Eye (tissue), 1 donor: ENCODE results near the gene MRNIP.
"Not testable (repeated sequence)": the region's sequence is repeated elsewhere in the genome, so short reads cannot be mapped to it uniquely, and the experiment has no call there.

Experiments
- DNase-seq: peaks from one replicate; pipeline ENCODE4 v3.0.0-alpha.2; 2015

Gene MRNIP

DNA sequence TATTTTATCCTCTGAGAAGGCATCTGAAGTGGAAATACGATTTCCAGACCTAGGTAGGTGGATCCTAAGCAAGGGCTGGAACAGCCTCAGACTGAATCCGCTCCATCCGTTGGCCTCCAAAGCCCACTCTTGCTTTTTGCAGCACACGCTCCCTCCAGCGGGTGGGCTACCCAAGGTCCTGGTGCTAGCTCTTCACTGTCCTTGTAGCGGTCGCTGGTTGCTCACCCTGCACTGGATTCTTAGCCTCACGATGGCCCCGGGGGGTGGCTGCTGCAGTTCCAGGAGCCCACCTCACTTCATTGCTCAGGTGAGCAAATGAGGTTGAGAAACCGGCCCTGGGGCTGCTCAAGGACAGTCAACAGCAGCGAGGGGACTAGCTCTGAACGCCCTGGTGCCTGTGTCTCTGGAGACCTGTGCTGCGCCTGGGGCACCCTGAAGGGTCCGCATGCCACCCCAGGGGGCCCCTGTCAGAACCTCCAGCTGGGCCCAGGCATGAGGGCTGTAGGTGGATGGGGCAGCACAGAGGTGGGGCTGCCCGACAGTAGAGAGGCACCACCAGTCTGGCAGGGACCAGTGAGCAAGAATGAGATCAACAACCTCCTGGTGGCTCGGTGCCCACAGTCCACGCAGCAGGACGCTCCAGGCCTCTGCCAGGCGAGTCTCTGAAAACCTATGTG is 56.3 kb downstream of the MRNIP start:
- no peak for DNase-seq

DNA sequence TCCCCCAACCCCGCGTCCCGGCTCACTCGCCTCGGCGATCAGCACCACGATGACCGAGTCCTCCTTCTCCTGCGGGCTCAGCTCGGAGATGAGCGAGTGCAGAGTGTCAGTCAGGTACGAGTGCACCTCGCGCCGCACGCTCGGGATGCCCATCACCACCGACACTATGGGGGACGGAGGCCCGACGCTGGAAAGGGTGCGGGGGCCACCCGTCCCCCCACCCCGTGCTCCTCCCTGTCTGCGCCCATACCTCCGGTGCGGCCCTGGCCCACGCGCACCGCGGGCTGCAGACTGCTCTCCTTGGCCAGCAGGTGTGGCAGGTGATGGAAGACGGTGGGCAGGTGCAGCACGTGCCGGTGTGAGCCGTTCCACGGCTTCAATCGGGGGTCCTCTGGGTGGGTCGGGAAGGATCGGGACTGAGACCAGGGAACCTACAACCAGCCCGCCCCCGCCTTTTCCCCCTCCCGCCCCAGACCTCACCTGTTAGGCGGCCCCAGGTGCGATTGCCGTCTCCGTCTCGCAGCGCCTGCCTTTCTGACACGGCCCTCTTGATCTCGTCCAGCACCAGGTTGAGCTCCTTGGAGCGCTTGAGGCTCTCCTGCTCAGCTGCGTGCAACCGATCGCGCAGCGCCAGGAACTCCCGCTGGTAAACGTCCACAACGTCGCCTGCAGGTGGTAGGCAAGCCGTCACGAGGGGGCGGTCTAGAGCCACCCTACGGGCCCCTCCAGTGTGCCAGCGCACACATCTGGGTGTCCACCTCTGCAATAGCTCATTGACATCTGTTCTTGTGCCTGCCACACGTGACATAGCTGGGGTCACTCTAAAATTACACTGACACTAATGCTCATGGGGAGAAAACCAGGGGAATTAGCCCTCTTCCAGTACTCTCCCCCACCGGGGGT is 57.1 kb downstream of the MRNIP start:
- DNase-seq, result peak; percentile 82

DNA sequence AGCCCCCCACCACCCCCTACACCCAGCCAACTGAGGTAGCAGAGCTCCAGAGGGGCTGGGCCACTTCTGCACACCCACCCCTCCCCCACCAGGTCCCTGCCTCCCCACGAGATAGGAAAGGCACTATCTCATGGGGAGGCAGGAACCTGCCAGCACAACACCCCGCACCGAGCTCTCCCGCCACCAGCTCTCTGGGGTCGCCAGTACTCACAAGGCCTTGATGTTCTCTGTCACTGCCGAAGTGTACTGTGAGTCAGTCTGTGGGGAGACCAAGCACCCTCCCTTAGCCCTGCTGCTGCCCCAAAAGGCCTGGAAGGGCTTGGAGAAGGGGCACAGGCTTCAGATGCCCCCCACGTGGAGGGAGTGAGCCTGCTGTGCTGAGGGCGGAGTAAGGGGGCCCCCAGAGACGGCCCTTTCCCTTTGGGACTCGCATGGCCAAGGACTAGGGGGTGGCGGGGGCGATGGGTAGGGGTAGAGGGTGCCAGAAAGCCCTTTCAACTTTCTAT is 57.9 kb downstream of the MRNIP start:
- DNase-seq, result no peak

DNA sequence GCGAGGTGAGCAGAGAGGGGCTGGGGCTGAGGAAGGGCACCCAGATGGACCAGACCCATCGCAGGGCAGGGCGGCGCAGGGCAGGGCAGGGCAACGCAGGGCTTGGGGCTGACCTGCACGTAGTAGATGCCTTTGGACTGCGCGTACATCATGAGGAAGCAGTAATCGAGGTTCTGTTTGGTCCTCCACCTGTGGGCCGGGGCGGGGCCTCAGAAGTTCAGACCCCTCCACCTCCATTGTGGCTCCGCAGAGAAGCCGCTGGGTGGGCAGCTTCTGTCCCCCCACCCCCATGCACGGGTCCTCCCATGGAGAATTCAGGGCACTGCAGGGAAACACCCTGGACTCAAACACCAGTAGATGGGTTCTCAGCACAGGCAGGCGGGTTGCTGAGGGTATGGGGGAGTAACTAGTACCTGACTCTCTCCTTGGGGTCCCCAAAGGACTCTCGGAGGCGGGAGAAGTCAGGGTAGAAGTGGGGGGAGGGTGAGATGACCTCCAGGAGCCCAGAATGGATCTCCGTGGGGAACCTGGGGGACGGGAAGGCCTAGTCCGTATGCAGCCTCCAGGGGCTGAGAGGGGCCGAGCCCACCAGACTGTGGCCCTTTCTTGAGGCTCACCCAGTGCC is 58.4 kb downstream of the MRNIP start:
- no peak for DNase-seq

DNA sequence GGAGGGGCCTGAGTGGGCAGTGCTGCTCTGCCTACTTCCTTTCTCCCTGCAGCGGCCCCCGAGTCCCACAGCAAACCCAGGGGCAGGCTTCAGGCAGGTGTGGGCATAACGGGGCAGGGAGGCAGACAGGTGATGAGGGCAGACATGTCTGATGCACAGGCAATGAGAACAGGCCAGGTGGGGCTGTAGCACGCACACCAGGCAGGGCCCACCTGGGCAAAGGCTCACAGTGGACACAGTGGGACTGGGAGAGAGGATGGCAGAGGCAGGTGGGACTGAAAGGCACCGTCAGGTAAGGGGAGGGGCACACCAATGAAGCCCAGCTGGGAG is 59.0 kb downstream of the MRNIP start:
- no peak for DNase-seq

DNA sequence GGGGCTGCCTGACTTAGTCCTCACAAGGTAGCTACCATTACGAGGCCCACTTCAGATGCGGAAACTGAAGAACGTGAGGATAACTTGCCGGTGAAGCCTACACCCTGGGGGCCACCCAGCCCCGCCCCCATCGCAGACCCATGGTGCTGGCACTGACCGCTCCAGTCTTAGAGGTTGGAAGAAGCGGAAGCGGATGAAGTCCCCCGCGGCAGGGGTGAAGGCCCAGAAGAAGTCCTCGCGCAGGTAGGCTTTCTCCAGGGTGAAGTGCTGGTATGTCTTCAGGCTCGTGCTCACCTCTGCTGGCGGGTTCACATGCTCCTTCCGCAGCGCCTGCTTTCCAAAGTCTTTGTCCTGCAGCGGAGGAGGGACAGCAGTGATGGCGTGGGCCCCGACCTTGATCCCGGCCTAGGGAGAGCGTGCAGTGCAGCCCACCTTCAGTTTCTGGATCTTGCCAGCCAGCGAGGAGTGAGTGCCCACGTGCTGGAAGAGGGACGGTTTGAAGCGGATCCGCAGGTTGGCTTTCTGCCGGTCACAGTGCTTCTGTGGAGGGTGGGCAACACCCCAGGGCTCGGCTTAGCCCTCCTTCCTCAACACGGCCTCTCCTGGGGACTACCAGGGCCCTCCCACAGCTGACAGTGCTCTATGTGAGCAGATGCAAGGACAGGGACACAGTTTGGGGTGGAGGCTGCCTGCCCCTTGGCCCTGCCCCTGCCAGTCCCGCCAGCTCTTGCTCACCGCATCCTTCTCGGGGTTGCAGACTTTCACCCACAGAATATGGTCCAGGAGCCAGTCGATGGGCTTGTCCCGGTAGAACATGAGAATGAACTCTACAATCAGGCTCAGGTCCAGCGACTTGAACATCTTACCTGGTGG is 59.6 kb downstream of the MRNIP start:
- DNase-seq, result no peak

DNA sequence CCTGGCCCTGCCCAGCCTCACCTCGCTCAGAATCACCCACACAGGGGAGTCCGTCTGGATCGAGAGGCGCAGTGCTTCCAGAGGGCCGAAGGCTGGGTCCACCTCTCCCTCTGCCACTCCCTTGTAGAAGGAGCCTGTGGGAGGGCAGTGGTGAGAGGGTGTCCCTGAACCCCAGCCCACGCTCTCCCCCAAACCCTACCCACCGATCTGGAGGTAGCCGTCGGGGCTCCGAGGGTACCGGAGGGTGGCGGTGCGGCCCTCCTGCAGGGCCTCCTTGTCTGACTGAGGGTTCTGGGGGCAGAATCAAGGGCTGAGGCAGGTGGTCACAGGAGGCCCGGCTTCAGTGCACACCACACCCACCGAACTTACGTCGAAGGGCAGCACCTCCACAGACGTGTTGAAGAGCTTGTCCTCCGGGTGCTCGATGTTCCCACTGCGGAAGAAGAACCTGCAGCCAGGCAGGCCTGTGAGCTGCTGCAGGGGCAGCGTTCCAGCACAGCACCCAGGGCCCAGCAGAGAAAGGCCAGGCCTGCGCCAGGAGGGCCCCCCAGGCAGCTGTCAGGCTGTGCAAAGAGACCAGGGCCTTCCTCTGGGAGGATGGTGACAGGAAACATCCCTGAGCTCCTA is 60.4 kb downstream of the MRNIP start:
- no peak for DNase-seq

DNA sequence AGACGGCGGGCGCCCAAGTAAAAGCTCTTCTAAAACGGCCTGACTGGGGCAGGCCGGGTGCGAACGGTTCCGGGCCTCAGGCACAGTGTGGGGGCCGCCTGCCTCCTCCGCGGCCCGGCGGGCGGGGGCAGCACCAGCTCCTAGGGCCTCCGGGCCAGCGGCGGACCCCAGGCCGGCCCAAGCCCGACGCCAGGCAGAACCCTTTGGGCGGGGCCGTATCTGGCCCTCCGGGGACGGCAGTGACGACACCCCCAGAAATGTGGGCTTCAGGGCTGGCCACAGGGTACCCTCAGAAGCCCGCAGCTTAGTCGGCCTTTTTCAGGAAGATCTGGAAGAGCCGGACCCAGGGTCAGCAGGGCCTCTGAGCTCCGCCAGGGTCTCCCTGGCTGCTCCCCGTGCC is 60.9 kb downstream of the MRNIP start:
- no peak for DNase-seq

DNA sequence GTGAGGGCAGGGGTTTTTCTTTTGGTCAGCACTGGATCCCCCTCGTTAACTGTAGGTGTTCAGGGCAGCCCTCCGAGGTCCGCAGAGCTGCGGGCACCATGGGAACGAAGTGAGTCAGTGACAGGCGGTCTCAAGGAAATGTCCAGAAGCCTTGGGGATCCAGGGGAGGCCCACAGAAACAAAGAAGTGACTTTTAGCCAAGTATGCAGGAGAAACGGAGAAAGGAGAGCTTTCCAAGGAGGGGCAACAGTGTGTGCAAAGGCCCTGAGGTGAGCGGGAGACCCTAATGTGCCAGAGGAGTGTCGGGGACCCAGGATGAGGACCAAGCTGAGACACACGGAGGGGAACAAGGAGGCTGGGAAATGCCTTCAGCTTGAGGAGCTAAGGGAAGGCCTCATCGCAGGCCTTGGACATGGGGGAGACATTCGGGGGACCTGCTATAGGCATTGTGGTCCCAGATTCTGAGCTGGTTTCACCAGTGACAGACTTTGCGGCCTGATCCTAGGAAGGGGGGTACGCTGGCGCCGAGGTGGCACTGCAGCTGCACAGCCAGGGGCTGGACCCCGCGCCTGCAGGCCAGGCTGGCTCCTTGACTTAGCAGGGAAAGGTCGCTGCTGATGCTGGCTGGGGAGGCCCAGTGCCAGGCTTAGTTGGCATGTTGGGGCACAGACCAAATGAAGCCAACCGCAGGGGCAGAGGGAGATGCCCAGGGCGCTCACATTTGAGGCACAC is 61.6 kb downstream of the MRNIP start:
- no peak for DNase-seq

DNA sequence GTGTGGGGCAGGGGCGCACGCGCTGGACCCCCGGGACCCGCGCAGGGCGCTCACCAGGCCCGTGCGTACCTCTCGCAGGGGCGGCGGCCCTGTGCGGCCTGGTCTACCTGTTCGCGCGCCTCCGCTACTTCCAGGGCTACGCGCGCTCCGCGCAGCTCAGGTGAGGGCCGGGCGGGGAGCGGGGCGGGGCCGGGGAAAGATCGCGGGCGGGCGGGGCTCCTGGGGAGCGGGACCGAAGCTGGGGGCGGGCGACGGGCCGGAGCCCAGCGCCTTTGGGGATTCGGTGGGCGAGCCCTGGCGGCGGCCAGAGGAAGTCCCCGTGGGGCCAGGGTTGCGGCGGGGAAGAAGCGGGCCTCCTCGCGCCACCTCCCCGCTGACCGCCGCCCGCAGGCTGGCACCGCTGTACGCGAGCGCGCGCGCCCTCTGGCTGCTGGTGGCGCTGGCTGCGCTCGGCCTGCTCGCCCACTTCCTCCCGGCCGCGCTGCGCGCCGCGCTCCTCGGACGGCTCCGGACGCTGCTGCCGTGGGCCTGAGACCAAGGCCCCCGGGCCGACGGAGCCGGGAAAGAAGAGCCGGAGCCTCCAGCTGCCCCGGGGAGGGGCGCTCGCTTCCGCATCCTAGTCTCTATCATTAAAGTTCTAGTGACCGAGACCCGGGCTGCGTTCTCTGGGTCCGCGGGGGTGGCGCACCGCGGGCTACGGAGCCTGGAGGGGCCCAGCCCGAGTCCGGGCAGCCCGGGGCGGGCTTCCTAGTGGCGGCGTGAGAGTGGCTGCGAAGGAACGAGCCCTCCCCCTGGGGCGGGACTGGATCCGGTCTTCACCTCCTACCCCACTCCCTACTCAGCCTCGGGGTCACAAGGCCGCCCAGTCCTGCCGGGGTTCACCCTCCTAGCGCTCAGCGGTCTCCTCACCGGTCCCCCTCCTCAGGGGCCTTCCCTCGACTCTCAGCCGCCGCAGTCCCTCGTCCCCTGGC is 62.5 kb downstream of the MRNIP start:
- peak; percentile 89 for DNase-seq

DNA sequence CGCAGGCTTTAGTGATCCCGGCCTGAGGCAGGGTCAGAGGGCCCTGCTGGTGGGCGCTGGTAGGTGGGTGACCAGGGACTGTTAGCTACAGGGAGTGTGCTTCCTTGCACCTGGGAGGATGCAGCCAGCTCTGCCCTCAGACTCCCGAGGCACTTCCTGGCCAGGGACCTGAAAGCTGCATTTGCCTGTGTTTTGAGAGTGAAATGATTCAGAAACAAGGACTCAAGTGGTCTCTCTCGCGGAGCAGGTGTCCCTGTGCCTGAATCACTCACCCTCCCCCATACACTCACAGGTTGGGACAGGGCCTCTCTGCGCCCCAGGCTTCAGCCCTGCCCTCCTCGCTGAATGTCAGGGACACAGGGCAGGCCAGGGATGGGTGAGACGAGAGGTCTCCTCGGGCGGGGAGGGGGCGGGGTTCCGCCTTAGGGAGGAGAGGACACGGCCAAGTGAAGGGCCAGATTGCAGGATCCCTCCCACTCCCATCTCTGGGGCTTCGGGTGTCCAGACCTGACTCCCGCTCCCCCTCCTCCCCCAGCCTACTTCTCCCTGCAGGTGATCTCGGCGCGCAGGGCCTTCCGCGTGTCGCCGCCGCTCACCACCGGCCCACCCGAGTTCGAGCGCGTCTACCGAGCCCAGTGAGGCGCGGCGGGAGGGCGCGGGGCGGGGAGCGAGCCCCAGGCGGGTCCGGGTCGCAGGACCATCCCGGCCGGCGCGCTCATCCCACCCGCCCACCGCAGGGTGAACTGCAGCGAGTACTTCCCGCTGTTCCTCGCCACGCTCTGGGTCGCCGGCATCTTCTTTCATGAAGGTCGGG is 63.4 kb downstream of the MRNIP start:
- peak; percentile 69 for DNase-seq

DNA sequence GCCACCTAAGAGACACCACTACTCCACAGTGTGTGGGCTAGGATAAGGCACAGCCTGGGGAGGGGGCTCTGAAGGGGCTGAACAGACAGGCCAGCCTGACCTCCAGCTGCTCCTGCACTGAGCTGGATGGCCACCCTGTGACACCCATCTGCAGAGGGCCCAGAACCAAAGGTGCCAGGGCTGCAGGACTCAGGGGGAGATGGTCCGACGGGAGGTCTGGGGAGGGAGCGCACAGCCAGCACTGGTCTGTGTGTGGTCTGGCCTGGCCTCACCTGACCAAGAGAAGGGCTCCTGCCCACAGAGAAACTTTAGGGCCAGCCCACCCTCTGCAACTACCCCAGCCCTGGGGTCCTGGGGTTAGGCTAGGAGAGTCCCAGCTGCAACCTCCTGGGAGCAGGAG is 64.0 kb downstream of the MRNIP start:
- DNase-seq, result no peak

DNA sequence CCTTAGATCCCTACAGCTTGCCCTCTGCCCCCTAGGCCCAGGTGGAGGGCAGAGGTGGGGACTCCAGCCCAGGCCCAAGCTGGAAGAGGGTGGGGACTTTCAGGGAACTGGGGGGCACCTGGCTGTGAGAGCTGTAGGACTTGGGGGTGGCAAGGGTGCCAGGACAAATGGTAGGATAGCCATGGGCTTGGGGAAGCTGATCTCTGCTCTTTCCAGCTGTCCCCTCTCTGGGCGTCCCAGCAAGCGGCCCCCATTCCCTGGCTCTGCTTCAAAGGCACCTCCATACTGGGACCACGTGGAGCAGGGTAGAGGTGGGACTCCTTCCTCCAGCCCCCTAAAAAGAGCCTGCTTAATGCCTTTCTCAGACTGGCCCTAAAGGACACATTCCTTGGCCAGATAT is 64.4 kb downstream of the MRNIP start:
- no peak for DNase-seq

DNA sequence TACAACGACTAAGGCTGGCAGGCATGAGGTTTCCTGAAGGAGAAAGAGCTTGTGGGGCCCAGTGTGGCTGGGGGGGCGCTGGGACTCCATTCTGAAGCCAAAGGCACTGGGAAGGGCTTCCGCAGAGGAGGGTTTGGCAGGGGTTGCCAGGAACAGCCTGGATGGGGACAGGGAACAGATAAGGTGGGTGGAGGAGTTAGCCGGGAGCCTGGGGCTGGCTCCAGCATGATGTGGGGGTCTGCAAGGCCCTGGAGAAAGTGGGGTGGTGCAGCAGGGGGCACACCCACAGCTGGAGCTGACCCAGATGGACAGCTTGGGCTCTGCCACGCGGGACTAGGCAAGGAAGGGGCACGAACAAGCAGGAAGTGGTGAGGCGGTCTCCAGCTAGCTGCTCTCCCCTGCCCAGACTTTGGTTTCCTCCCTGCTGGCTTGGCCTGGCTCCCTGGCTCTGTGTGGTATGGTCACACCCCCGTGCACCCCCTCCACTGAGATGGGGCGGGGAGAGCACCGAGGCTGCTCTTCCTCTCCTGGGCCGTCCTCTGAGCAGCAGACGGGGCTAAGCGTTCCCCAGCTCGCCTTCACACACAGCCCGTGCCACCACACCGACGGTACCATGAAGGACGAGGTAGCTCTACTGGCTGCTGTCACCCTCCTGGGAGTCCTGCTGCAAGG is 65.0 kb downstream of the MRNIP start, which contains the start of gene LTC4S:
TSS of gene LTC4S (plus strand) at position 519 of the 672 bp plus-strand sequence. CDS start at position 614, 95 bp downstream.
- peak; percentile 21 for DNase-seq

DNA sequence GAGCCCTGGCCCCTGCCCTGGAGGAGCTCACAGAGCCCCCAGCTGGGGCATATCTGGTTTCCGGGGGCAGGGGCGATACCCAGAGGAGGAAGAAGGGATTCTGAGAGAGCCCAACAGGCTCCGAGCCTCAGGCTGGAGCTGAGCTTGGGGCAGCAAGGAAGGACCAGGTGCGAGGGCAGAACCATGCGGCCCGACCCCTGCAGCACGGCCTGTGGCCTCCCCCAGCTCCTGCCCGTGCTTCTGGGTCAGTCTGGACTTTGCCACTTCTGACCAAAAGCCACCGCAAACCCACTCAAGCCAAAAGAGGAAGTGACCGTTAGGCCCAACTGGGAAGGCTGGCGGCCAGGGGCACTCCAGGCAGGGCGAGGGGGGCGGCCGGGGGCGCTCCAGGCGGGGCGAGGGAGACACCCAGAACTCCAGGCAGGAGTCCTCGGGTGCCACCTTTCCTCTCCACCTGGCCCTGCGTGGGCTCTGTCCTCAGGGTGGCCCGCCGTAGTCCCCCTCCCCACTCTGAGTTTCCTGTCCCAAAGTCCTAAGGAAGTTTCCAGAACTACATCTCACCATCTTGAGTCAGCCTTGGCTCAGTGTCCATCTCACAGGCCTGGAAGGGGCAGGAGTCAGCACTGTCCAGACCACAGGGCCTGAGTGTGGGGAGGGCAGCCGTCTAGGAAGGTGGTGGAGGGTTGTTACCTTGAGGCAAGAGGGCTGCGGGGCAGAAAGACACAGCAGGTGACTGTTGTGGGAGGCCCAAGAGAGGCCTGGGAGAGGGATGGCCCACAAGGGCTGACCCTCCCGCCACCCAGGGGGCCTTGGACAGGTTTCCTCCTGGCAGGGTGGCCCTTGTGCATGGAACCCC is 65.8 kb downstream of the MRNIP start:
- DNase-seq, result no peak

DNA sequence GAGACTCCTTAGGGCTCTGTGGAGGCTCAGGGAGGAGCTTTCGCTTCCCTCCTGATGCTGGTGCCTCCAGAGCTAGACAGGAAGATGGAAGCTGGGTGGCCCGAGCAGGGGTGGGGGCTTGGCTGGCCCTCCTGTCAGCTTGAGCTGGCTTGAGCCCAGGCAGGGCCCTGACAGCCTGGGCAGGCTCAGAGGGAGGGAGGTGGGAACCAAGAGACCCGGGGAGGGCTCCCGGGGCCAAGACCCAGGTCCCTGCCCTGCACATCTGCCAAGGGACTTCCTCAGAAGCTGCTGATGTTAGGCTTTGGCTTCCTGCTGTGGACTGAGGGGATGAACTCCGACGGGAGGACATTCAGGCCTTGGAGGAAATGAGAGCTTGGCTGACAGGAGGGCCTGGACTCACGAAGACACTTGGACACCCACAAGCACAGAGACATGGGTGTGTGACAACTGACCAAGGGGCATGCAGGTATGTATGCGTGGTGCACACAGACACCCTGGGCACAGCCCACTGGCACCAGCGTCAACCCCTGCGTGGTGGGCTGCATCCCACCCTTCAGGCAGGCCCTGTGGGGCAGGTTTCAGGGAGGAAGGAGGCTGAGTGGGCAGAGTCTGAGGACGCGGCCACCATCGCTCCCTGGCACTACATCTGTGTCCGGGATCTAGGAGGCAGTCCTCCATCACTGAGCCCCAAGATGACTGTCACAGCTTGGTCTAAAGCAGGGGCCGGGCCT is 66.6 kb downstream of the MRNIP start:
- DNase-seq, result no peak

DNA sequence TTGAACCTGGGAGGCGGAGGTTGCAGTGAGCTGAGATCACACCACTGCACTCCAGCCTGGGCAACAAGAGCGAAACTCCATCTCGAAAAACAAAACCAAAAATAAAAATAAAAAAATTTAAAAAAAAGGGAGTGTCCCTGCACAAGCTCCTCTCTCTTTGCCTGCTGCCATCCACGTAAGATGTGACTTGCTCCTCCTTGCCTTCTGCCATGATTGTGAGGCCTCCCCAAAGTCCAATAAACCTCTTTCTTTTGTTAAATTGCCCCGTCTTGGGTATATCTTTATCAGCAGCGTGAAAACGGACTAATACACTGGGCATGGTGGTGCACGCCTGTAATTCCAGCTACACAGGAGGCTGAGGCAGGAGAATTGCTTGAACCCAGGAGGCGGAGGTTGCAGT is 69.3 kb downstream of the MRNIP start:
- DNase-seq, result not testable (repeated sequence)
